Activated naive CD4-positive, alpha-beta T cell treated with anti-CD3 and anti-CD28 coated beads for 36 hours (primary cell): ENCODE data around the gene GRIN2B. TPM values are rescaled to one million over a fixed set of nuclear protein-coding genes. Genes with fewer than 3 reads are reported as not detected.

Experiments
- CTCF ChIA-PET: fragments of 350-600 bp; sonication (Branson Sonifier 250); formaldehyde crosslinking; loops from one replicate; lab custom pipeline; 2021; ENCODE audit warnings: antibody characterized with exemption; lab: Charles Lee
- DNase-seq: peaks from one replicate; pipeline ENCODE4 v3.0.0-alpha.2; 2020
- H3K27ac Mint-ChIP-seq: one replicate; pipeline ENCODE4 v1.8.0; 2021; ENCODE audit warnings: mild to moderate bottlenecking, mixed read lengths
- H3K27me3 Mint-ChIP-seq: one replicate; pipeline ENCODE4 v1.8.0; 2021; ENCODE audit warnings: low read depth, mixed read lengths
- H3K36me3 Mint-ChIP-seq: one replicate; pipeline ENCODE4 v1.8.0; 2021; ENCODE audit warnings: low read depth, mixed read lengths
- H3K4me1 Mint-ChIP-seq: one replicate; pipeline ENCODE4 v1.8.0; 2021; ENCODE audit warnings: low read depth, mixed read lengths
- H3K4me3 Mint-ChIP-seq: one replicate; pipeline ENCODE4 v1.8.0; 2021; ENCODE audit warnings: mild to moderate bottlenecking, moderate library complexity, mixed read lengths
- H3K9me3 Mint-ChIP-seq: one replicate; pipeline ENCODE4 v1.8.0; 2021; ENCODE audit warnings: mixed read lengths
- intact Hi-C: fragments of 100-400 bp; cut with micrococcal nuclease; formaldehyde crosslinking; loops from one replicate; pipeline ENCODE4 v1.15.1; 2023
- total RNA-seq, 2 experiments: library from RNA; stranded (reverse); gene quantifications; one replicate each; pipeline ENCODE4 v1.2.3, GENCODE V29; 2021

GRIN2B gene
- total RNA-seq, 2 experiments from 2014 or later: not detected

DNA sequence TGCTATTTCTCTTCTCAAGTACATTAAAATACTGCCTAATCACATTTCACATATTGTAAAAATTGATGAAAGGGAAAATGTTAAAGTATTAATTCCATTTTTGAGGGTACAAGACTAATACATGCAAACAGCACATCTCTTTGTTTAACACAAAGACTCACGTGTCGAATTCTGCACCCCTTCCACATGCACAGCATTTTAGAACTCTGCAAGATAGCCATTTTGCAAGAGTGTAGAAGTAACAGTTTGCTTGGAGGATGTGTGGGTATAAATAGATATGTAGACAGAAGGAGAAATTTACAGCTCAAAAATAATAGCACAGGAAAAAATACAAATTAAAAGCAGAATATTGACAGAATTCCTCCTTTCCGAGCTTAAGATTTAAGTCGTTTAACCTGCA, 2.5 kb downstream of the GRIN2B start:
- CTCF ChIA-PET: no interaction called here
- H3K4me3 Mint-ChIP-seq: no peak overlapping the region
- intact Hi-C loops: no loop called here
- DNase-seq: no peak
- peaks cover 16% of the 10 kb centered on the region for H3K4me1 Mint-ChIP-seq
- no peaks in the 10 kb centered on the region for H3K36me3 Mint-ChIP-seq
- H3K27me3 Mint-ChIP-seq: peaks cover 68% of the 10 kb centered on the region
- no peak overlapping the region for H3K27ac Mint-ChIP-seq
- no peaks in the 10 kb centered on the region for H3K9me3 Mint-ChIP-seq

- Mint-ChIP-seq H3K36me3 (no peaks in the 10 kb centered on the region), H3K4me3 (no peak overlapping the region), H3K27ac (no peak overlapping the region), H3K4me1 (peaks cover 16% of the 10 kb centered on the region), H3K27me3 (peaks cover 56% of the 10 kb centered on the region), H3K9me3 (no peaks in the 10 kb centered on the region)
- CTCF ChIA-PET: interaction anchor here (0.6 kb wide), 2 partner anchors 391 to 1782 kb away, joined by 3 to 4 read pairs; no protein-coding TSS in a partner anchor
- intact Hi-C loops: no loop called here
- no peak for DNase-seq
These were observed 4.5 kb downstream of the GRIN2B start for GRCh38 chr12:13976880-13977279.

- DNase-seq: no peak
- intact Hi-C loops: no loop called here
- H3K36me3 Mint-ChIP-seq: no peaks in the 10 kb centered on the region
- CTCF ChIA-PET: interaction anchor here (0.6 kb wide), 1 partner anchor 390 kb away, joined by 4 read pairs; no protein-coding TSS in a partner anchor
- no peak overlapping the region for H3K27ac Mint-ChIP-seq
- peaks cover 54% of the 10 kb centered on the region for H3K27me3 Mint-ChIP-seq
- H3K4me3 Mint-ChIP-seq: no peak overlapping the region
- H3K4me1 Mint-ChIP-seq: peaks cover 10% of the 10 kb centered on the region
- no peaks in the 10 kb centered on the region for H3K9me3 Mint-ChIP-seq
These were observed 5.3 kb downstream of the GRIN2B start for GRCh38 chr12:13976028-13976584.

DNA sequence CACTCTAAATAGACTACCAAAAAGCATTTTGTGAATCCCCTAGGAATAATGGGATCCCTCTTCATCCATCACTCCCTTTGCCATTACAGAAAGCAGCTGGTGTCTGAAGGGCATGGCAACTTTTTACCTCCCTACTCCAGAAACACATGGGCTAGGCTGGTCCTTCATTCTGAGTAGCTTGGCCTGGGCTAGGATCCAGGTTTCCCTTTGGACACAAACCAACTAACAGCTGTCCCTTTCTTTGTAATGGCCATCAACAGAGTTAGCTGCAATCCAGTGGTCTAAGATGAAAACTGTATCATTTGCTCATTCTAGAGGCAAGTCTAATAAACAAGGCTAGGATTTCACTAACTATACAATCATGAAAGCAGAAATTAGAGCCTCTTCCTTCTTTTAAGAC, 7.4 kb downstream of the GRIN2B start:
- CTCF ChIA-PET: interaction anchor here (0.6 kb wide), 1 partner anchor 167 kb away, joined by 3 read pairs; no protein-coding TSS in a partner anchor

GRCh38 chr12:13970803-13971202, 10.6 kb downstream of the GRIN2B start:
- H3K4me3 Mint-ChIP-seq: no peak overlapping the region
- CTCF ChIA-PET: no interaction called here
- H3K36me3 Mint-ChIP-seq: no peaks in the 10 kb centered on the region
- no peaks in the 10 kb centered on the region for H3K9me3 Mint-ChIP-seq
- DNase-seq: no peak
- intact Hi-C loops: no loop called here
- no peaks in the 10 kb centered on the region for H3K4me1 Mint-ChIP-seq
- H3K27ac Mint-ChIP-seq: no peak overlapping the region
- H3K27me3 Mint-ChIP-seq: peaks cover 13% of the 10 kb centered on the region

More for the DNA sequence above, 7.4 kb downstream of the GRIN2B start:
- intact Hi-C loops: no loop called here
- H3K36me3 Mint-ChIP-seq: no peaks in the 10 kb centered on the region
- no peak overlapping the region for H3K27ac Mint-ChIP-seq
- H3K27me3 Mint-ChIP-seq: peaks cover 34% of the 10 kb centered on the region
- no peaks in the 10 kb centered on the region for H3K4me1 Mint-ChIP-seq
- no peak overlapping the region for H3K4me3 Mint-ChIP-seq
- no peak for DNase-seq
- no peaks in the 10 kb centered on the region for H3K9me3 Mint-ChIP-seq

- Mint-ChIP-seq H3K27ac (no peak overlapping the region), H3K27me3 (peaks cover 5% of the 10 kb centered on the region), H3K4me1 (no peaks in the 10 kb centered on the region), H3K4me3 (no peak overlapping the region), H3K9me3 (no peaks in the 10 kb centered on the region), H3K36me3 (no peaks in the 10 kb centered on the region)
- DNase-seq: no peak
- intact Hi-C loops: no loop called here
- CTCF ChIA-PET: no interaction called here
These were observed 13.1 kb downstream of the GRIN2B start for GRCh38 chr12:13968281-13968680.

- Mint-ChIP-seq H3K9me3 (no peaks in the 10 kb centered on the region), H3K4me3 (no peak overlapping the region), H3K36me3 (no peaks in the 10 kb centered on the region), H3K4me1 (no peaks in the 10 kb centered on the region), H3K27me3 (no peaks in the 10 kb centered on the region), H3K27ac (no peak overlapping the region)
- CTCF ChIA-PET: interaction anchor here (0.6 kb wide), 1 partner anchor 64 kb away, joined by 3 read pairs; no protein-coding TSS in a partner anchor
- no peak for DNase-seq
- intact Hi-C loops: no loop called here
These were observed 16.7 kb downstream of the GRIN2B start for GRCh38 chr12:13964666-13965065.

GRCh38 chr12:13962699-13963098, 18.7 kb downstream of the GRIN2B start:
- Mint-ChIP-seq H3K9me3 (no peaks in the 10 kb centered on the region), H3K27ac (no peak overlapping the region), H3K36me3 (no peaks in the 10 kb centered on the region), H3K27me3 (peaks cover 9% of the 10 kb centered on the region), H3K4me1 (no peaks in the 10 kb centered on the region), H3K4me3 (no peak overlapping the region)
- CTCF ChIA-PET: interaction anchor here (0.5 kb wide), 1 partner anchor 136 kb away, joined by 3 read pairs; no protein-coding TSS in a partner anchor
- DNase-seq: no peak
- intact Hi-C loops: no loop called here

GRCh38 chr12:13961971-13962370, 19.4 kb downstream of the GRIN2B start:
- CTCF ChIA-PET: no interaction called here
- Mint-ChIP-seq H3K9me3 (no peaks in the 10 kb centered on the region), H3K27me3 (peaks cover 9% of the 10 kb centered on the region), H3K4me1 (no peaks in the 10 kb centered on the region), H3K4me3 (no peak overlapping the region), H3K36me3 (no peaks in the 10 kb centered on the region), H3K27ac (no peak overlapping the region)
- intact Hi-C loops: no loop called here
- no peak for DNase-seq

DNA sequence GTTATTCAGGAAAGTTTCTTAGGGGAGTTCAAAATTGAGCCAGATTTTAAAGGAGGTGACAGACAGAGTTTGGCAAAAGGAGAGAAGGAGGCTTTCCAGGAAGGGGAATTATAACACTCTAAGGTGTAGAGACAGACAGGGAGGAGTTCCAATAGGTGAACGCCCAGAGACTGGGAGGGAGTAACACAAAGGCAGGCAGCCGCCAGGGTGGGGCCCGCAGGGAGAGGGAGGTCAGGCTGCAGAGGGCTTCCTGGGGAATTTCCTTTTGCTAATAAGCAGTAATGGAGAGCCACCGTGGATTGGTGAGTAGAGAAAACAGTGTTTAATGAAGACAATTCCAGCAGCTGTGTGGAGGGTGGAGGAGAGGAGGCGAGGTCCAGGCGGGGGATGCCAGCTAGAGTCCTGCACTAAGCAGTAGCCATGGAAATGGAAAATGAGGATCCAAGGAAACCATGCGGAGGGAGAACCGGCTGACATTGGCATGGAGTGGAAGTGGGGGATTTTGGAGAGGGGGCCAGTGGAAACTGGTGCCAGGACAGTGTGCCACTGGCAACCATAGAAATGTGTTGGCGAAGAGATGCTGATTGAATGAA, 22.2 kb downstream of the GRIN2B start:
- Mint-ChIP-seq H3K36me3 (no peaks in the 10 kb centered on the region), H3K9me3 (no peaks in the 10 kb centered on the region), H3K27me3 (peaks cover 11% of the 10 kb centered on the region), H3K27ac (no peak overlapping the region), H3K4me1 (no peaks in the 10 kb centered on the region), H3K4me3 (no peak overlapping the region)
- CTCF ChIA-PET: no interaction called here
- intact Hi-C loops: no loop called here
- no peak for DNase-seq

- H3K36me3 Mint-ChIP-seq: no peaks in the 10 kb centered on the region
- H3K9me3 Mint-ChIP-seq: no peaks in the 10 kb centered on the region
- CTCF ChIA-PET: interaction anchor here (0.6 kb wide), 1 partner anchor 208 kb away, joined by 3 read pairs; no protein-coding TSS in a partner anchor
- H3K27ac Mint-ChIP-seq: no peak overlapping the region
- H3K4me3 Mint-ChIP-seq: no peak overlapping the region
- H3K4me1 Mint-ChIP-seq: no peaks in the 10 kb centered on the region
- no peak for DNase-seq
- intact Hi-C loops: no loop called here
- H3K27me3 Mint-ChIP-seq: peaks cover 11% of the 10 kb centered on the region
These were observed 23.8 kb downstream of the GRIN2B start for GRCh38 chr12:13957576-13957975.

DNA sequence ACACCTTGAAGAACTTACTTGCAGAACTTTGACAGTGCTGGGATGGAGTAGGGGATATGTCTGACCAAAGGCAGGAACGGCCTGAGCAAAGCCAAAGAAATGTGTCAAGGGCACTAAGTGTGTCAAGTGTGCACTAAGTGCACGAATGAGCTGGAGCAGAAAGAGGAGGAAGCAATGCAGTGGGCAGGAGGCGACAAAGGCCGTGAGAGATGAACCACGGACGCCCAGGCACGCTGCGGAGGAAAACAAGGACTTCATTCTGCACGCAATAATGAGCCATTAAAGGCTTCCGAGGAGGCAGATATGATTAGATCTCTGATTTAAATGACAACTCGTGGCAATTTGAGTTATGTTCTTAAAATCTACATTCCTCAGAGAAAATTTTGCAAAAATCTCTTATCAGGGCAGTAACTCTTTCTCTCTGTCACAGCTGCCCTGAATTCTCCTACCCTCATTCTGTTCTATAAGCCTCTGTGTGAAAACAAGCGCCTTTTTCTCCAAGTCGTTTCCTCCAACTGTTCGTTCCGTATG, 25.3 kb downstream of the GRIN2B start:
- H3K27ac Mint-ChIP-seq: no peak overlapping the region
- peaks cover 11% of the 10 kb centered on the region for H3K27me3 Mint-ChIP-seq
- H3K36me3 Mint-ChIP-seq: no peaks in the 10 kb centered on the region
- H3K4me3 Mint-ChIP-seq: no peak overlapping the region
- intact Hi-C loops: no loop called here
- no peaks in the 10 kb centered on the region for H3K4me1 Mint-ChIP-seq
- H3K9me3 Mint-ChIP-seq: no peaks in the 10 kb centered on the region
- DNase-seq: no peak
- CTCF ChIA-PET: no interaction called here

DNA sequence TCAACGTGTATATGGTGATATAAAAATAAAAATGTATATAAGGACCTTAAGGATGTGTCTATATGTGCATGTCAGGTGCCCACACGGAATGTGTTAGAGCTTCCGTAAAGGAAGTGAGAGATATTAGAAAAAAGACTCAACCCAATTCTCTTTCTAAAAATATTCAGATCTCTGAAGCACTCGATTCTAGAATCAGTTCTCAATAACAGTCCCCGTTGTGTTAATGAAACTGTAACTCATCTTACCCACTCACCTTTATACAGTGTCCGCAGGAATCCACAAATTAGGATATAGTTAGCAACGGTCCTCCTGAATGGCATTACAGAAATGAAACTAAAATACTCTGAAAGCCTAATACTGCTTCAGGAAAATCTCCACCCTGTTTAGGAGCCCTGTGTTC, 29.3 kb downstream of the GRIN2B start:
- no peaks in the 10 kb centered on the region for H3K4me1 Mint-ChIP-seq
- no peak overlapping the region for H3K27ac Mint-ChIP-seq
- no peak for DNase-seq
- H3K9me3 Mint-ChIP-seq: no peaks in the 10 kb centered on the region
- no peaks in the 10 kb centered on the region for H3K36me3 Mint-ChIP-seq
- CTCF ChIA-PET: interaction anchor here (0.9 kb wide), 1 partner anchor 88 kb away, joined by 3 read pairs; no protein-coding TSS in a partner anchor
- no peak overlapping the region for H3K4me3 Mint-ChIP-seq
- intact Hi-C loops: no loop called here
- peaks cover 3% of the 10 kb centered on the region for H3K27me3 Mint-ChIP-seq
